Measurements from ENCODE around the gene CCDC112.

CCDC112 gene

DNA sequence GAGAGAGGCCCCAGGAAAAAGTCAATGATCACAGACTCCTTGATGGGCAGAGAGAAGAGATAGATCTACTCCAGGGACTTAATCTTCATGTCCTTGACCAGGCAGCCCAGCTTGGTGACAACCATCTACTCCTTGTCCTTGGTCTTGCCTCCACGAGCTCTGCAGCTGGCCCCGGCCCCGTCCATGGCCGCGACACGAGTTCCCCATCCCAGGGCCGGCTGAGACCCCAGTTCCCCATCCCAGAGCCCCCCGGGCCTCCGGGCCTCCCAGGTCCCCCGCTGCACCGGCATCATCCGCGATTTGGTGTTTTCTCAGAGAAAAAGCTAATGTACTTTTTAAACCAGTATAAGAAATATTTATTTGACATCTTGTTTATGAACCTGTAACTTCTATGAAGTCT lies 31.2 kb downstream of the CCDC112 start:
- TF ChIP-seq, protein P1, sequence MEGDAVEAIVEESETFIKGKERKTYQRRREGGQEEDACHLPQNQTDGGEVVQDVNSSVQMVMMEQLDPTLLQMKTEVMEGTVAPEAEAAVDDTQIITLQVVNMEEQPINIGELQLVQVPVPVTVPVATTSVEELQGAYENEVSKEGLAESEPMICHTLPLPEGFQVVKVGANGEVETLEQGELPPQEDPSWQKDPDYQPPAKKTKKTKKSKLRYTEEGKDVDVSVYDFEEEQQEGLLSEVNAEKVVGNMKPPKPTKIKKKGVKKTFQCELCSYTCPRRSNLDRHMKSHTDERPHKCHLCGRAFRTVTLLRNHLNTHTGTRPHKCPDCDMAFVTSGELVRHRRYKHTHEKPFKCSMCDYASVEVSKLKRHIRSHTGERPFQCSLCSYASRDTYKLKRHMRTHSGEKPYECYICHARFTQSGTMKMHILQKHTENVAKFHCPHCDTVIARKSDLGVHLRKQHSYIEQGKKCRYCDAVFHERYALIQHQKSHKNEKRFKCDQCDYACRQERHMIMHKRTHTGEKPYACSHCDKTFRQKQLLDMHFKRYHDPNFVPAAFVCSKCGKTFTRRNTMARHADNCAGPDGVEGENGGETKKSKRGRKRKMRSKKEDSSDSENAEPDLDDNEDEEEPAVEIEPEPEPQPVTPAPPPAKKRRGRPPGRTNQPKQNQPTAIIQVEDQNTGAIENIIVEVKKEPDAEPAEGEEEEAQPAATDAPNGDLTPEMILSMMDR (IDR thresholded peaks at IDR 0.05; ENCODE audit: low read depth, low read length, missing control alignments), result no peak
- Histone ChIP-seq H3K4me3 (ENCODE audit: low read depth, low read length) (no peak overlapping the region), H3K36me3 (replicated peaks) (no peaks in the 10 kb centered on the region), H3K27ac (no peak overlapping the region), H3K27me3 (replicated peaks) (no peaks in the 10 kb centered on the region)
- no peak for DNase-seq
- in situ Hi-C loops (cut with HindIII; ENCODE audit: low pct_ligation_motif_present, low sequenced_read_pairs), result no loop called here

DNA sequence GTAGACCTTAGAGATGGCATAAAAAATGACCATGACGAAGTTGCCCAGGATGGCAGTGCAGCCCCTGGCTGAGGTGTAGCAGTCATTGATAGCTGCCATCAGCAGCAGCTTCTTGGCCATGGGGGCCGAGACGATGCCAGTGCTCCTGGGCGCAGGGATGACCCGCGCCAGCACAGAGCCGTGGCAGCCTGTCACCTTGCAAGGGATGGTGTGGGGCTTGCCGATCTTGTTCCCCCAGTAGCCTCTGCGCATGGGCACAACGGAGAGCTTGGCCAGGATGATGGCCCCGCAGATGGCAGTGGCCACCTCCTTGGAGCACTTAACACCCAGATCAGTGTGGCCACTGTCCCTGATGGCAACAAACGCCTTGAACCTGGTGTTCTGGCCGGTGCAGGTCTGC lies 31.7 kb downstream of the CCDC112 start:
- Histone ChIP-seq H3K27ac (no peak overlapping the region), H3K36me3 (replicated peaks) (no peaks in the 10 kb centered on the region), H3K4me3 (ENCODE audit: low read depth, low read length) (no peak overlapping the region), H3K27me3 (replicated peaks) (no peaks in the 10 kb centered on the region)
- no peak for DNase-seq
- TF ChIP-seq, protein P1 (IDR thresholded peaks at IDR 0.05; ENCODE audit: low read depth, low read length, missing control alignments), result no peak
- in situ Hi-C loops (cut with HindIII; ENCODE audit: low pct_ligation_motif_present, low sequenced_read_pairs), result no loop called here

DNA sequence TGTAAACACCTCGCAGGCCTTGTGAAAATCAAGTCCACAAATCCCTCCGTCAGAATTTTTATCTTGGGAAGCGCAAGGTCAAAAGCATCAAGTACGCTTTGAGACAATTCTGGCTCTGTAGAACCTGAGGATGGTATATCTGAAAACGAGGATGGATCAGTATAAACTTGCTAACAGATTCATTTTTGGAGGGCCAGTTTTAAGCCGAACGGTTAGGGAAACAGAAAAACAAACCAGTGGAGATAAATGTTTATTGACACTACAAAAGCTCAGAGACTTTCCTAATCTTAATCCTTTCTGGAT lies 33.4 kb downstream of the CCDC112 start:
- TF ChIP-seq, protein P1 (IDR thresholded peaks at IDR 0.05; ENCODE audit: low read depth, low read length, missing control alignments), result no peak
- in situ Hi-C loops (cut with HindIII; ENCODE audit: low pct_ligation_motif_present, low sequenced_read_pairs), result no loop called here
- Histone ChIP-seq H3K27me3 (replicated peaks) (no peaks in the 10 kb centered on the region), H3K36me3 (replicated peaks) (no peaks in the 10 kb centered on the region), H3K27ac (peak overlapping the region; percentile 77), H3K4me3 (ENCODE audit: low read depth, low read length) (peak overlapping the region; percentile 92)
- no peak for DNase-seq

DNA sequence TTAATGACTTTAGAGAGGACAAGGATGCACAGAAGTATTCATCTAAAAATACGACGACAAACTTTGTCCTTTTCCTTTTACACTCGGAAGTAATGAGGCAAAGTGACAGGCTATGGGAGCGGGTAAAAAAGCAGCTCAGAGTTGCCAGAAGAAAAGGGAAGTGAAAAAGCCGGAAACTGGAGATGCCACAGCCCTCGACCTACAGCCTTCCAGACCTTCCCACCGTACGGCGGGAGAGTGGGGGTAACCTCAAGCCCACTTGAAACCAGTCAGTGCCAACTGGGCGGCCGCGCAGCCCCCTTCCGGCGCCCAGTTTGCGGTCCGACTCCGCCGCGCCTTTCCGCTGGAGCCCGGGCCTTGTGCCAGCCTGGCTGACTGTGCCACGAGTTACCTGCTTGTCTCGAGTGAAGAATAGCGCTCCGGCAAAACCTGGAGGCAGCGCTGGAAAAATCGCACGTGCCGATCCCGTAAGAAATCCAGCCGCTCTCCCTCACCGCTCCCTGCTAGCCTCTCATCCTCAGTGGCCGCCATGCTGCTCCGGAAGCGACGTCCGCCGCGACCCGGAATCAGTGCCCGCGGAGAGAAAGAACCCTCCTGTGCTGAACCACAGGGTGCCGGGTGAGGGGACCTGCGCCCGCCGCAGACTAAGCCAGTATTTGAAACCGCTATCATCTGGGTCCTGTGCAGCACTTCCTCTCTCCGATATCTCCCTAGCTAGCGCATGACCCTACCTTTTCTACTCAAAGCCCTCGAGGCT lies 34.0 kb downstream of the CCDC112 start, which contains the start of gene PGGT1B:
Gene PGGT1B (minus strand): TSS at position 557 of the 757 bp plus-strand sequence. CDS start 26 bp downstream, at position 531.
- in situ Hi-C loops (cut with HindIII; ENCODE audit: low pct_ligation_motif_present, low sequenced_read_pairs), result no loop called here

DNA sequence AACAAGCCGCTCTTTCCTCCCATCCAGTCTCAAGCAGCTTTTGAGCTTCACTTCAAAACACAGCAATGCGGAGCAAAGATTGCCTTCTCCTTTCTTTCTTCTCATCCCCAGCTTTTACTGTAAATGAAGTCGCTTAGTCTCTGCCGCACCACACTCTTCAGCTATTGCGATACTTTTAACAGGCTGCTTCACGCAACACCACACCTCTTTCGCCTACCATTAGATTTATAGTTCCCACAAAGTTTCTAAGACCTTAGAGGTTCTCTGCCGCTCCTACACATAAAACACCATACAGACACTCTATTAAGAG lies 34.5 kb downstream of the CCDC112 start:
- DNase-seq, result no peak
- peak overlapping the region; percentile 92 for H3K4me3 ChIP-seq (ENCODE audit: low read depth, low read length)
- no peaks in the 10 kb centered on the region for H3K36me3 ChIP-seq (replicated peaks)
- peak overlapping the region; percentile 77 for H3K27ac ChIP-seq
- TF ChIP-seq, protein P1 (IDR thresholded peaks at IDR 0.05; ENCODE audit: low read depth, low read length, missing control alignments), result no peak
- H3K27me3 ChIP-seq (replicated peaks), result no peaks in the 10 kb centered on the region
- in situ Hi-C loops (cut with HindIII; ENCODE audit: low pct_ligation_motif_present, low sequenced_read_pairs), result no loop called here

More for the DNA sequence above, 34.0 kb downstream of the CCDC112 start, which contains the start of gene PGGT1B:
- Histone ChIP-seq H3K4me3 (ENCODE audit: low read depth, low read length) (peak within 1 kb of the TSS; percentile 92), H3K36me3 (replicated peaks) (no peaks in the 10 kb centered on the region), H3K27me3 (replicated peaks) (no peaks in the 10 kb centered on the region), H3K27ac (peak within 1 kb of the TSS; percentile 77)
- DNase-seq, result peak; percentile 55
- TF ChIP-seq, protein P1 (IDR thresholded peaks at IDR 0.05; ENCODE audit: low read depth, low read length, missing control alignments), result no peak

DNA sequence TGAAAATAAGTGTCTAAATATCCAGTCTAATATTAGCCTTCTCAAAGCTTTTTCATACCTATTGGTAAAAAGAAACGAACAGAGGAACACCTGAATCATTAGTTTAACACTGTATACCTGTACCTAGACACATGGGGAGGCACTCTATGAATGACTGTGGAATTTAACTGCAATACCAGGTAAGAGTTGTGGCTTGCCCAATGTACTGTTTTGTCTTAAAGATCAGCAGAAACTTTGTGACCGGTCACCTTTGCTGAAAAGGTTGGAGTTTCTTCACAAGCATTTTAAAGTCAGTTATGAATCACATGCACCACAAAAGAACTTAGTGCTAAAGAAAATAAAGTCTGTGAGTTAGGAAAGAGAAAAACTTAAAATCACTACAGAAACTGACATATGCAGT lies 36.2 kb downstream of the CCDC112 start:
- Histone ChIP-seq H3K27me3 (replicated peaks) (no peaks in the 10 kb centered on the region), H3K4me3 (ENCODE audit: low read depth, low read length) (no peak overlapping the region), H3K27ac (no peak overlapping the region), H3K36me3 (replicated peaks) (no peaks in the 10 kb centered on the region)
- in situ Hi-C loops (cut with HindIII; ENCODE audit: low pct_ligation_motif_present, low sequenced_read_pairs), result no loop called here
- no peak for DNase-seq
- TF ChIP-seq, protein P1 (IDR thresholded peaks at IDR 0.05; ENCODE audit: low read depth, low read length, missing control alignments), result no peak
